A549 (cell line): ENCODE data around the gene ZBTB45. TPM values are rescaled to one million over a fixed set of nuclear protein-coding genes. Genes with fewer than 3 reads are reported as not detected.

Source experiments
- ATAC-seq, 2 experiments: fragments of 200-7000 bp in 1 of 2; fragments of >200 bp in 1 of 2; cut with Nextera tagmentation in 1 of 2; cut with Tn5 transposase in 1 of 2; 3 replicates each; pipeline versions ENCODE4 v1.8.0 to v1.9.1; 2018 to 2020; ENCODE audit warnings: mild to moderate bottlenecking in 1 of 2, moderate library complexity in 1 of 2
- CTCF ChIA-PET: fragments of 300-600 bp; sonication (Branson Sonifier 250); formaldehyde crosslinking; extraction: SDS; loops from one replicate; lab custom pipeline; 2021; ENCODE audit warnings: antibody characterized with exemption, inconsistent platforms; lab: Yijun Ruan, JAX
- POLR2A ChIA-PET: fragments of 350-600 bp; formaldehyde crosslinking; extraction: SDS; loops from one replicate; lab custom pipeline; 2021; ENCODE audit warnings: antibody characterized with exemption, inconsistent platforms; lab: Yijun Ruan, JAX
- DNase-seq, 2 experiments: peaks; one replicate each; pipeline versions ENCODE4 v3.0.0 to v3.0.0-alpha.2; 2011 to 2016; ENCODE audit warnings: low read depth in 1 of 2, low spot score in 1 of 2
- FAIRE-seq: peaks from 2 replicates; lab custom pipeline; 2011; peaks lifted over from hg19 to GRCh38; lab: Jason Lieb, UNC
- H3K27ac ChIP-seq, 2 experiments: fragments of >200 bp; sonication (Bioruptor Twin); formaldehyde crosslinking; 3 replicates each; pipeline ENCODE4 v1.5.1; 2016 to 2017
- H3K4me1 ChIP-seq: fragments of >200 bp; sonication (Bioruptor Twin); formaldehyde crosslinking; 3 replicates; pipeline ENCODE4 v1.6.1; 2016
- H3K4me2 ChIP-seq: fragments of >200 bp; sonication (Bioruptor Twin); formaldehyde crosslinking; 3 replicates; pipeline ENCODE4 v1.6.1; 2016
- H3K4me3 ChIP-seq: fragments of >200 bp; sonication (Bioruptor Twin); formaldehyde crosslinking; 3 replicates; pipeline ENCODE4 v1.5.1; 2016
- H3K9me3 ChIP-seq: fragments of >200 bp; sonication (Bioruptor Twin); formaldehyde crosslinking; 3 replicates; pipeline ENCODE4 v1.6.1; 2016
- BCL3 ChIP-seq: fragments of >200 bp; sonication (Bioruptor Twin); formaldehyde crosslinking; IDR thresholded peaks from 3 replicates; pipeline ENCODE4 v1.6.1; 2016
- CTCF ChIP-seq: fragments of >200 bp; sonication (Bioruptor Twin); formaldehyde crosslinking; IDR thresholded peaks from 3 replicates; pipeline ENCODE4 v1.5.1; 2016
- E2F6 ChIP-seq: IDR thresholded peaks from 2 replicates; pipeline ENCODE4 v1.6.1; 2012; ENCODE audit warnings: low read depth, borderline replicate concordance
- FOXS1 ChIP-seq: fragments of 250-450 bp; sonication (Bioruptor Pico); IDR thresholded peaks from 2 replicates; pipeline ENCODE4 v1.5.0; 2020; ENCODE audit warnings: mild to moderate bottlenecking, moderate library complexity
- HOXA7 ChIP-seq: fragments of 250-450 bp; sonication (Bioruptor Pico); IDR thresholded peaks from 2 replicates; pipeline ENCODE4 v1.5.0; 2020; ENCODE audit warnings: mild to moderate bottlenecking, moderate library complexity
- HOXB5 ChIP-seq: fragments of 250-450 bp; sonication (Bioruptor Pico); IDR thresholded peaks from 2 replicates; pipeline ENCODE4 v1.5.0; 2020; ENCODE audit warnings: mild to moderate bottlenecking, moderate library complexity
- JUN ChIP-seq, 2 experiments: fragments of >200 bp; sonication (Bioruptor Twin); formaldehyde crosslinking; IDR thresholded peaks; 2 replicates in 1 of 2; 3 replicates in 1 of 2; pipeline ENCODE4 v1.6.1; 2016 to 2017
- JUNB ChIP-seq: fragments of >200 bp; sonication (Bioruptor Twin); formaldehyde crosslinking; IDR thresholded peaks from 2 replicates; pipeline ENCODE4 v1.6.1; 2016
- KDM5A ChIP-seq: fragments of 200-600 bp; sonication (generic); IDR thresholded peaks from 2 replicates; pipeline ENCODE4 v1.6.1; 2016; ENCODE audit warnings: antibody characterized with exemption, mild to moderate bottlenecking
- MAFK ChIP-seq: fragments of 450-650 bp; IDR thresholded peaks from 2 replicates; pipeline ENCODE4 v1.6.1; 2014; ENCODE audit not compliant: partially characterized antibody
- MAX ChIP-seq: IDR thresholded peaks from 2 replicates; pipeline ENCODE4 v1.6.1; 2012
- MAZ ChIP-seq: fragments of 150-350 bp; IDR thresholded peaks from 2 replicates; pipeline ENCODE4 v1.6.1; 2014; ENCODE audit warnings: antibody characterized with exemption, low read depth, low read length, borderline replicate concordance
- MYC ChIP-seq: IDR thresholded peaks from 2 replicates; pipeline ENCODE4 v1.6.1; 2012; ENCODE audit warnings: mild to moderate bottlenecking, inconsistent platforms, low read length, improper control_type of control experiment, borderline replicate concordance
- PHF8 ChIP-seq: fragments of 200-600 bp; sonication (generic); IDR thresholded peaks from 2 replicates; pipeline ENCODE4 v1.6.1; 2016; ENCODE audit warnings: low read depth, mild to moderate bottlenecking, antibody characterized with exemption, moderate library complexity, borderline replicate concordance
- POLR2A ChIP-seq: IDR thresholded peaks from 2 replicates; pipeline ENCODE4 v1.6.1; 2012; ENCODE audit warnings: mild to moderate bottlenecking, low read length
- RFX5 ChIP-seq: fragments of 450-650 bp; IDR thresholded peaks from 2 replicates; pipeline ENCODE4 v1.7.1; 2014; ENCODE audit warnings: antibody characterized with exemption, mild to moderate bottlenecking, moderate library complexity
- RNF2 ChIP-seq: fragments of 200-600 bp; sonication (generic); IDR thresholded peaks from 2 replicates; pipeline ENCODE4 v1.6.1; 2016; ENCODE audit warnings: low read depth, mild to moderate bottlenecking, antibody characterized with exemption, moderate library complexity, borderline replicate concordance
- SMC3 ChIP-seq: fragments of >200 bp; sonication (Bioruptor Twin); formaldehyde crosslinking; IDR thresholded peaks from 3 replicates; pipeline ENCODE4 v1.6.1; 2018; ENCODE audit warnings: inconsistent platforms
- USF2 ChIP-seq: fragments of 450-650 bp; IDR thresholded peaks from 2 replicates; pipeline ENCODE4 v1.6.1; 2014; ENCODE audit warnings: antibody characterized with exemption
- ZFP36 ChIP-seq: fragments of 450-650 bp; IDR thresholded peaks from 2 replicates; pipeline ENCODE4 v1.6.1; 2014; ENCODE audit warnings: borderline replicate concordance; ENCODE audit not compliant: partially characterized antibody
- ZNF302 ChIP-seq: fragments of 250-450 bp; sonication (Bioruptor Pico); IDR thresholded peaks from 2 replicates; pipeline ENCODE4 v1.9.0; 2021; ENCODE audit warnings: inconsistent platforms, mild to moderate bottlenecking, moderate library complexity
- WGBS: methylation state at CpG from one replicate; pipeline ENCODE4 v1.1.6; 2017; ENCODE audit errors: missing lambda C conversion rate; 5-methylcytosine and 5-hydroxymethylcytosine counted together
- polyA plus RNA-seq, 4 experiments: library from polyadenylated mRNA; depleted of rRNA in 3 of 4; stranded (reverse); fragments of >200 nt; fragmentation: RNase III in 1 of 4; extraction: RNeasy Plus Mini Kit Qiagen cat#74134 plus additional on column Dnase treatment in 1 of 4; gene quantifications; 2 replicates in 3 of 4; 3 replicates in 1 of 4; pipeline ENCODE4 v1.2.3, GENCODE V29; 2011 to 2017

ZBTB45 gene
- polyA plus RNA-seq, 2 of the 4 experiments (the other 2 are of a cell fraction), result 6.4 to 13.4 TPM

GRCh38 chr19:58466760-58467589, 52.6 kb downstream of the ZBTB45 start, which contains the start of gene ZNF324:
TSS of gene ZNF324 (plus strand) at chr19:58467080. CDS start at chr19:58469186, 2,106 bp downstream.
- ChIA-PET POLR2A (interaction anchor here (2.2 kb wide), 1 partner anchor 59 kb away, joined by 7 read pairs; the partner anchor contains the start of gene ZNF584), CTCF (interaction anchor here (1.4 to 2.0 kb wide), 2 partner anchors 10 to 33 kb away, joined by 3 to 4 read pairs; no protein-coding TSS in a partner anchor)
- DNase-seq (peak; percentile 98 to 99), FAIRE-seq (peak; percentile 84), ATAC-seq (peak; percentile 91 to 96)
- no peak for TF ChIP-seq CTCF
- TF ChIP-seq HOXA7, result no peak
- peak in 1 of 2 experiments; percentile 42; a peak in 2 of 5 replicates for TF ChIP-seq JUN (IDR thresholded peaks at IDR 0.05)
- TF ChIP-seq BCL3, result peak; percentile 19; the same call in 1 of the 3 replicates
- TF ChIP-seq USF2, result peak; percentile 98
- no peak for TF ChIP-seq MYC
- TF ChIP-seq SMC3, result no peak
- no peak for TF ChIP-seq FOXS1 (CRISPR knock-in tag)
- no peak for TF ChIP-seq MAZ
- TF ChIP-seq RNF2, result no peak
- no peak for TF ChIP-seq HOXB5 (CRISPR knock-in tag)
- TF ChIP-seq POLR2A, result peak; percentile 38
- TF ChIP-seq PHF8, result peak; percentile 71; the same call in 1 of the 2 replicates
- TF ChIP-seq ZNF302, result no peak
- peak; percentile 48; the same call in 1 of the 2 replicates for TF ChIP-seq E2F6
- TF ChIP-seq KDM5A, result no peak
- TF ChIP-seq ZFP36, result no peak
- TF ChIP-seq JUNB, result no peak
- no peak for TF ChIP-seq MAFK
- TF ChIP-seq RFX5, result 0 out of 2 replicates have a peak, but pooled peaks have one; percentile 17
- peak; percentile 60 for TF ChIP-seq MAX
- Histone ChIP-seq H3K4me3 (peak within 1 kb of the TSS; percentile 97), H3K9me3 (no peaks in the 10 kb centered on the region), H3K27ac (peak within 1 kb of the TSS; percentile 77 to 82), H3K4me1 (peaks cover 6% of the 10 kb centered on the region; the same call in 2 of the 3 replicates), H3K4me2 (peak within 1 kb of the TSS; percentile 91)
- WGBS, result 2% methylated on average over 12 of the region's 92 CpGs
